Naive thymus-derived CD4-positive, alpha-beta T cell (primary cell): ENCODE measurements around the gene ARMC5. TPM values are rescaled to one million over a fixed set of nuclear protein-coding genes. Genes with fewer than 3 reads are reported as not detected.
"Not testable (repeated sequence)": the region's sequence is repeated elsewhere in the genome, so short reads cannot be mapped to it uniquely, and the experiment has no call there.

Source experiments
- ATAC-seq: fragments of 150-1000 bp; cut with Tn5 transposase; 2 replicates; pipeline ENCODE4 v1.10.0; 2021; ENCODE audit warnings: mild to moderate bottlenecking, moderate library complexity
- CTCF ChIA-PET: fragments of 350-600 bp; sonication (Branson Sonifier 250); formaldehyde crosslinking; loops from one replicate; lab custom pipeline; 2021; ENCODE audit warnings: antibody characterized with exemption; lab: Charles Lee
- POLR2A ChIA-PET: fragments of 350-600 bp; sonication (Branson Sonifier 250); formaldehyde crosslinking; loops from one replicate; lab custom pipeline; 2021; ENCODE audit warnings: antibody characterized with exemption, inconsistent platforms; lab: Charles Lee
- DNase-seq, 9 donors: peaks; one replicate each; pipeline versions ENCODE4 v3.0.0 to v3.0.0-alpha.2; 2020 to 2022; ENCODE audit warnings: mixed read lengths in 1 of 9
- H3K27ac ChIP-seq: one replicate; pipeline ENCODE4 v1.7.0; 2013; ENCODE audit warnings: mild to moderate bottlenecking, low read depth, low read length, moderate library complexity
- H3K27me3 ChIP-seq, 2 donors: one replicate each; pipeline ENCODE4 v1.7.0; 2013; ENCODE audit warnings: low read length in 2 of 2, mild to moderate bottlenecking in 2 of 2, moderate library complexity in 2 of 2; ENCODE audit not compliant: control insufficient read depth in 2 of 2, insufficient read depth in 2 of 2
- H3K36me3 ChIP-seq, 3 experiments: 1 replicate in 2 of 3; 2 replicates in 1 of 3; pipeline ENCODE4 v1.7.0; 2013; ENCODE audit warnings: low read length in 3 of 3, mild to moderate bottlenecking in 3 of 3, moderate library complexity in 1 of 3; ENCODE audit not compliant: insufficient read depth in 3 of 3, control insufficient read depth in 2 of 3
- H3K4me1 ChIP-seq, 2 donors: one replicate each; pipeline ENCODE4 v1.7.0; 2013; ENCODE audit warnings: low read length in 2 of 2, mild to moderate bottlenecking in 2 of 2, moderate library complexity in 1 of 2; ENCODE audit not compliant: control insufficient read depth in 2 of 2, insufficient read depth in 2 of 2
- H3K4me3 ChIP-seq: 2 replicates; pipeline ENCODE4 v1.7.0; 2013; ENCODE audit warnings: mild to moderate bottlenecking, low read length
- H3K9me3 ChIP-seq, 3 experiments: 1 replicate in 2 of 3; 2 replicates in 1 of 3; pipeline ENCODE4 v1.7.0; 2013; ENCODE audit warnings: low read length in 3 of 3; ENCODE audit not compliant: control insufficient read depth in 2 of 3
- H3K27ac Mint-ChIP-seq, 9 donors: one replicate each; pipeline ENCODE4 v1.8.0; 2020 to 2022; ENCODE audit warnings: mixed read lengths in 9 of 9, mild to moderate bottlenecking in 8 of 9, moderate library complexity in 5 of 9, inconsistent platforms in 2 of 9
- H3K27me3 Mint-ChIP-seq, 5 donors: one replicate each; pipeline ENCODE4 v1.8.0; 2021 to 2022; ENCODE audit warnings: mixed read lengths in 5 of 5, mild to moderate bottlenecking in 1 of 5
- H3K36me3 Mint-ChIP-seq, 5 donors: one replicate each; pipeline ENCODE4 v1.8.0; 2020 to 2022; ENCODE audit warnings: mixed read lengths in 5 of 5, mild to moderate bottlenecking in 3 of 5, inconsistent platforms in 1 of 5
- H3K4me1 Mint-ChIP-seq, 7 donors: one replicate each; pipeline ENCODE4 v1.8.0; 2020 to 2022; ENCODE audit warnings: mixed read lengths in 7 of 7, mild to moderate bottlenecking in 3 of 7, inconsistent platforms in 1 of 7
- H3K4me3 Mint-ChIP-seq, 10 donors: one replicate each; pipeline ENCODE4 v1.8.0; 2020 to 2022; ENCODE audit warnings: mild to moderate bottlenecking in 10 of 10, mixed read lengths in 10 of 10, moderate library complexity in 6 of 10, inconsistent platforms in 2 of 10
- H3K9me3 Mint-ChIP-seq, 11 donors: one replicate each; pipeline ENCODE4 v1.8.0; 2020 to 2022; ENCODE audit warnings: mixed read lengths in 11 of 11, mild to moderate bottlenecking in 4 of 11, inconsistent platforms in 1 of 11, moderate library complexity in 1 of 11
- intact Hi-C, 2 donors: fragments of 100-400 bp; cut with micrococcal nuclease; formaldehyde crosslinking; loops; one replicate each; pipeline ENCODE4 v1.15.1; 2023
- polyA plus RNA-seq, 2 donors: library from polyadenylated mRNA; unstranded; fragments of 300-500 nt; fragmentation: Illumina TruSeq; gene quantifications; one replicate each; pipeline ENCODE4 v1.2.3, GENCODE V29; 2021
- total RNA-seq, 6 experiments: library from RNA in 5 of 6; stranded (reverse) in 5 of 6; gene quantifications; 1 replicate in 5 of 6; 2 replicates in 1 of 6; pipeline ENCODE4 v1.2.3 and lab custom pipeline; 2021 to 2026

ARMC5 gene
- total and polyA plus RNA-seq, 7 experiments from 2014 or later, result 6.2 to 14.4 (median 11.5) TPM

DNA sequence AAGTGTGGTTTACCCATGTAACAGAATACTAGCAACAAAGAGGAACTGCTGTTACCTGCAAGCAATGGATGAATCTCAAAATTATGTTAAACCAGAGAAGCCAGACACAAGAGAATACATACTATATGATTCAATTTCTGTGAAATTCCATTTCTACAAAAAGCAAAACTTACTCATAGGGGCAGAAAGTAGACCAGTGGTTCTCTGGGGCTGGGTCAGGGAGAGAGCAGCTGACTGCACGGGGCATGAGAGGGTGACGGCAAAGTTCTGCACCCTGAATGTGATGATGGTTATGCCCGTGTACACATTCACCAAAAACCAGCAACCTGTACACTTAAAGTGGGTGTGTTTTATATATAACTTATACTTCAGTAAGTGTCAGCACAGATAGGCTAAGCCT, 19.8 kb upstream of the ARMC5 start:
- no peak overlapping the region for H3K27ac Mint-ChIP-seq
- ATAC-seq, result no peak

DNA sequence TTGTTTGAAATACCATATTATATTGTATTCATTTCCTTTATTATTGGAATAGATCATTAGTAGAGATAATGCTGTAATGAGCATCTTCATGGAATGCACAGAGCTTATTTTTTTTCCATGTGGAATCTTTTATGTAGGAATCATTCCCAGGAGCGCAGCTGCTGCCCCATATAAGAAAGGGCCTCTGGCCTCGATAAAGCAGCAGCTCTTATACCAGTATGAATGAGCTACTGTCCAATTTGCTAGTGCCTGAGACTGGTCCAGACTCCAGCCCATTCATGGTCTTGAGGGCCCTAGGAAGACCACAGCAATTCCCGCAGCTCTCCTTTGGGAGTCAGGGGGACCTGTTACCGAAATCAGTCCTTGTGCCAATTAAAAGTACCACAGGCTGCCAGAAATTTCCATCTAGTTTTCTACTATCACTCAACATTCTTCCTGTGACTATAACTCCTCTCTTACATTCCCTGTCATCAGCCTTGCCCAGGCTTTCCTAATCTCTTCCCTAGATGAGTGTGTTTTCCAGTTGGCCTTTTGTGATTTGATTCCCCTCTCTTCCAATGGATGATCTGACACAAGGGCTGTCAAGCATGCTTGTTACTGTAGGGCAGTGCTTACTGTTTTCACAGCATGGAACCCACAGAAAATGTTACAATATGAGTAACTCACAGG, 18.7 kb upstream of the ARMC5 start:
- POLR2A ChIA-PET, result interaction anchor here (0.6 to 1.9 kb wide), 3 partner anchors 8 to 20 kb away, joined by 3 to 7 read pairs (median 4); no protein-coding TSS in a partner anchor

More for the DNA sequence above, 19.8 kb upstream of the ARMC5 start:
- Mint-ChIP-seq H3K36me3 (no peaks in the 10 kb centered on the region), H3K27me3 (no peaks in the 10 kb centered on the region), H3K9me3 (no peaks in the 10 kb centered on the region), H3K4me1 (peaks cover 0 to 23% (median 9%) of the 10 kb centered on the region in 7 donors), H3K4me3 (no peak overlapping the region)
- ChIA-PET POLR2A (interaction anchor here (1.0 to 1.9 kb wide), 3 partner anchors 9 to 21 kb away, joined by 3 to 7 read pairs (median 3); no protein-coding TSS in a partner anchor), CTCF (no interaction called here)
- Histone ChIP-seq H3K27ac (no peak overlapping the region), H3K36me3 (no peaks in the 10 kb centered on the region), H3K4me1 (no peaks in the 10 kb centered on the region), H3K4me3 (no peak overlapping the region), H3K27me3 (no peaks in the 10 kb centered on the region), H3K9me3 (no peaks in the 10 kb centered on the region)
- DNase-seq, result no peak
- intact Hi-C loops, result no loop called here

DNA sequence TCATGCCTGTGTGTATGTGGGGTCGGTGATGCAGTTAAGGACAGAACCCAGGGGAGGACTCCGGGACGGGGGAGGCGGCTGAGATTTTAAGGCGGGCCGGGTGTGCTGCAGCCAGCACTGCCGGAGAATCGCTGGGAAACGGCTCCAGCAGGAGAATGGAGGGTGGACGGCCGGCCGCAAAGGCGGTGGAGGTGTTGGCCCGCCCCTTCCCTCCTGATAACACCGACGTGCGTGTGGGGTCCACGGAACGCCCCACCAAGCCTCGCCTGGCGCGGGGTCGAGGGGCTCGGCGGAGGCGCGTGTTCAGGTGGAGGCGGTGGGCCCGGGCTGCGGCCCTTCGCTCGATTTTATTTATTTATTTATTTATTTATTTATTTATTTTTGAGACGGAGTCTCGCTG, 17.3 kb upstream of the ARMC5 start:
- ChIA-PET POLR2A (interaction anchor here (1.1 kb wide), 1 partner anchor 13 kb away, joined by 3 read pairs; the partner anchor contains the start of gene COX6A2), CTCF (interaction anchor here (0.6 to 2.4 kb wide), 7 partner anchors 10 to 539 kb away, joined by 3 to 11 read pairs (median 3); partner anchors contain the start of genes ARMC5 and HSD3B7)
- H3K36me3 Mint-ChIP-seq, result no peaks in the 10 kb centered on the region
- intact Hi-C loops, result loop anchor here (2.0 to 10.0 kb wide), 6 partner anchors 59 to 597 kb away; partner anchors contain the start of gene PYCARD (in 2 of the 2)
- H3K27ac Mint-ChIP-seq, result peak overlapping the region in 7 of 9 donors; percentile 9 to 83 (median 21)
- Histone ChIP-seq H3K27me3 (no peaks in the 10 kb centered on the region), H3K4me3 (no peak overlapping the region), H3K4me1 (no peaks in the 10 kb centered on the region), H3K27ac (no peak overlapping the region), H3K9me3 (no peaks in the 10 kb centered on the region), H3K36me3 (no peaks in the 10 kb centered on the region)
- DNase-seq (no peak), ATAC-seq (no peak)
- peaks cover 0 to 3% (median 0%) of the 10 kb centered on the region in 5 donors for H3K27me3 Mint-ChIP-seq
- no peaks in the 10 kb centered on the region for H3K9me3 Mint-ChIP-seq
- peak overlapping the region; percentile 70 to 87 (median 83) for H3K4me3 Mint-ChIP-seq
- peaks cover 0 to 27% (median 10%) of the 10 kb centered on the region in 7 donors for H3K4me1 Mint-ChIP-seq

More for the DNA sequence above, 18.7 kb upstream of the ARMC5 start:
- Histone ChIP-seq H3K4me1 (no peaks in the 10 kb centered on the region), H3K36me3 (no peaks in the 10 kb centered on the region), H3K27me3 (no peaks in the 10 kb centered on the region), H3K4me3 (no peak overlapping the region), H3K9me3 (no peaks in the 10 kb centered on the region), H3K27ac (no peak overlapping the region)
- CTCF ChIA-PET, result interaction anchor here (0.6 to 0.8 kb wide), 2 partner anchors 505 to 1607 kb away, joined by 3 to 4 read pairs; no protein-coding TSS in a partner anchor
- peaks cover 0 to 23% (median 9%) of the 10 kb centered on the region in 7 donors for H3K4me1 Mint-ChIP-seq
- peaks cover 0 to 3% (median 0%) of the 10 kb centered on the region in 5 donors for H3K27me3 Mint-ChIP-seq
- H3K36me3 Mint-ChIP-seq, result no peaks in the 10 kb centered on the region
- H3K4me3 Mint-ChIP-seq, result peak overlapping the region in 1 of 10 donors; percentile 22
- H3K9me3 Mint-ChIP-seq, result no peaks in the 10 kb centered on the region
- DNase-seq, result no peak
- no peak for ATAC-seq
- H3K27ac Mint-ChIP-seq, result no peak overlapping the region
- intact Hi-C loops, result loop anchor here (5.0 to 10.0 kb wide), 4 partner anchors 106 to 596 kb away; partner anchors contain the start of gene PYCARD (in 1 of the 2)

DNA sequence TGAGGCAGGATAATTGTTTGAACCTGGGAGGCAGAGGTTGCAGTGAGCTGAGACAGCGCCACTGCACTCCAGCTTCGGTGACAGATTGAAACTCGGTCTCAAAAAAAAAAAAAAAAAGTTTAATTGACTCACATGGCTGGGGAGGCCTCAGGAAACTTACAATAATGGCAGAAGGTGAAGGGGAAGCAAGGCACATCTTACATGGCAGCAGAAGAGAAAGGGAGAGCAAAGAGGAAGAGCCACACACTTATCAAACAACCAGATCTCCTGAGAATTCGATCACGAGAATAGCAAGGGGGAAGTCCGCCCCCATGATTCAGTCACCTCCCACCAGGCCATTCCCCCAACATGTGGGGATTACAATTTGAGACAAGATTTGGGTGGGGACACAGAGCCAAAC, 13.4 kb upstream of the ARMC5 start:
- H3K9me3 Mint-ChIP-seq, H3K27ac ChIP-seq, H3K4me3 Mint-ChIP-seq, CTCF ChIA-PET, H3K4me1 ChIP-seq, H3K36me3 ChIP-seq, H3K9me3 ChIP-seq, H3K4me3 ChIP-seq, H3K36me3 Mint-ChIP-seq, DNase-seq, ATAC-seq, H3K27me3 ChIP-seq, H3K27me3 Mint-ChIP-seq: not testable (repeated sequence)
- Mint-ChIP-seq H3K27ac (peak overlapping the region in 1 of 9 donors; percentile 47), H3K4me1 (peaks cover 8 to 20% (median 12%) of the 10 kb centered on the region in 7 donors)
- POLR2A ChIA-PET, result interaction anchor here (0.7 to 1.5 kb wide), 2 partner anchors 12 to 62 kb away, joined by 4 to 6 read pairs; no protein-coding TSS in a partner anchor
- intact Hi-C loops, result loop anchor here (10.0 kb wide), 2 partner anchors 111 to 601 kb away; no protein-coding TSS in a partner anchor

DNA sequence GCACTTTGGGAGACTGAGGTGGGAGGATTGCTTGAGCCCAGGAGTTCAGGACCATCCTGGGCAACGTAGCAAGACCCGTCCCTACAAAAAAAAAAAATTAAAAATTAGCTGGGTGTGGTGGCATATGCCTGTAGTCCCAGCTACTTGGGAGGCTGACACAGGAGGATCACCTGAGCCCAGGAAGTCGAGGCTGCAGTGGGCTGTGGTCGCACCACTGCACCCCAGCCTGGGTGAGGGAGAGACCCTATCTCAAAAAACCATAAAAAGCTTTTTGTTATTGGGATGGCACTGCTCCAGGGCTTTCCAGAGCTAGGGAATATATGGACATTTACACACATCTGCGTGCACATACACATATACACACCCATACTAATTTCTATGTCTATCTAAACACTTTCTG, 8.1 kb upstream of the ARMC5 start:
- peaks cover 0 to 5% (median 0%) of the 10 kb centered on the region in 5 donors for H3K36me3 Mint-ChIP-seq
- ChIA-PET CTCF (no interaction called here), POLR2A (interaction anchor here (0.7 to 0.8 kb wide), 2 partner anchors 334 to 676 kb away, joined by 3 read pairs; partner anchors contain the start of gene KAT8)
- H3K4me3 ChIP-seq, result no peak overlapping the region
- intact Hi-C loops, result no loop called here
- H3K4me1 Mint-ChIP-seq, result peaks cover 19 to 41% (median 31%) of the 10 kb centered on the region in 7 donors
- no peaks in the 10 kb centered on the region for H3K9me3 ChIP-seq
- H3K4me3 Mint-ChIP-seq, result no peak overlapping the region
- no peak overlapping the region for H3K27ac ChIP-seq
- H3K27me3 ChIP-seq, result no peaks in the 10 kb centered on the region
- H3K9me3 Mint-ChIP-seq, result no peaks in the 10 kb centered on the region
- peaks cover 4 to 10% of the 10 kb centered on the region in 2 donors for H3K4me1 ChIP-seq
- no peak for DNase-seq
- no peaks in the 10 kb centered on the region for H3K36me3 ChIP-seq
- peak overlapping the region in 3 of 9 donors; percentile 7 to 84 (median 31) for H3K27ac Mint-ChIP-seq
- no peaks in the 10 kb centered on the region for H3K27me3 Mint-ChIP-seq
- ATAC-seq, result no peak

DNA sequence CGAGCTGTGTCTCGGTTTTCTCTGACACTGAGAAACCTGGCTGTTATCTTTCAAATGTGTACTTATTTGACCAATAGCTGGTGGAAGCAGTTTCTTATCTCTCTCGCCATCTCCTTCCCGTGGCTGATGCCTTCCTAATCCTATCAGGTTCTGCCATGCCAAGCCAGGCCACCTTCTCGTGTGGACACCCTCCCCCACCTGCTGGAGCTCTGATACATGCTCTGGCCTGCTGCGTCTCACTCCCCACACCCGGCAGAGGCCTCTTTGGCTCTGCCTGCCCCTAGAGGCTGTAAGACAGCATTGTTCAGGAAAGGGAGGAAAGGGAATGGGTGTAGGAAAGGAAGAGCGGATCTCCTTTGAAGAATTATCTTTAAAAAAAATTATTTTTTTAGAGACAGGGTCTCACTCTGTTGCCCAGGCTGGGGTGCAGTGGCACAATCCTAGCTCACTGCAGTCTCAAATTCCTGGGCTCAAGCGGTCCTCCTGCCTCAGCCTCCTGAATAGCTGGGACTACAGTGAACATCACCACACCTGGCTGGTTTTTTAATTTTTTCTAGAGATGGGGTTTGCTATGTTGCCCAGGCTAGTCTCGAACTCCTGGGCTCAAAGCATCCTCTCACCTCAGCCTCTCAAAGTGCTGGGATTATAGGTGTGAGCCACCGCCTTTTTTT, 7.5 kb upstream of the ARMC5 start:
- Mint-ChIP-seq H3K4me3 (no peak overlapping the region), H3K36me3 (peaks cover 0 to 5% (median 0%) of the 10 kb centered on the region in 5 donors), H3K27me3 (no peaks in the 10 kb centered on the region), H3K4me1 (peaks cover 19 to 47% (median 33%) of the 10 kb centered on the region in 7 donors), H3K27ac (peak overlapping the region in 5 of 9 donors; percentile 24 to 84 (median 28)), H3K9me3 (no peaks in the 10 kb centered on the region)
- POLR2A ChIA-PET, result interaction anchor here (0.6 to 1.0 kb wide), 3 partner anchors 9 to 334 kb away, joined by 3 read pairs; partner anchors contain the start of gene KAT8
- no peaks in the 10 kb centered on the region for H3K36me3 ChIP-seq
- DNase-seq, result no peak
- ATAC-seq, result no peak
- H3K27me3 ChIP-seq, result no peaks in the 10 kb centered on the region
- peaks cover 8 to 12% of the 10 kb centered on the region in 2 donors for H3K4me1 ChIP-seq
- intact Hi-C loops, result no loop called here
- no peaks in the 10 kb centered on the region for H3K9me3 ChIP-seq
- CTCF ChIA-PET, result interaction anchor here (0.6 to 1.3 kb wide), 3 partner anchors 9 to 469 kb away, joined by 3 to 5 read pairs (median 3); no protein-coding TSS in a partner anchor
- H3K4me3 ChIP-seq, result no peak overlapping the region
- H3K27ac ChIP-seq, result no peak overlapping the region
